COR-L47 (cell line): ENCODE data around the gene EIF1.
"Not testable (repeated sequence)": the region's sequence is repeated elsewhere in the genome, so short reads cannot be mapped to it uniquely, and the experiment has no call there.

ENCODE experiments used
- DNase-seq: peaks from one replicate; lab custom pipeline; 2025; lab: John Stamatoyannopoulos, UW

The EIF1 gene

DNA sequence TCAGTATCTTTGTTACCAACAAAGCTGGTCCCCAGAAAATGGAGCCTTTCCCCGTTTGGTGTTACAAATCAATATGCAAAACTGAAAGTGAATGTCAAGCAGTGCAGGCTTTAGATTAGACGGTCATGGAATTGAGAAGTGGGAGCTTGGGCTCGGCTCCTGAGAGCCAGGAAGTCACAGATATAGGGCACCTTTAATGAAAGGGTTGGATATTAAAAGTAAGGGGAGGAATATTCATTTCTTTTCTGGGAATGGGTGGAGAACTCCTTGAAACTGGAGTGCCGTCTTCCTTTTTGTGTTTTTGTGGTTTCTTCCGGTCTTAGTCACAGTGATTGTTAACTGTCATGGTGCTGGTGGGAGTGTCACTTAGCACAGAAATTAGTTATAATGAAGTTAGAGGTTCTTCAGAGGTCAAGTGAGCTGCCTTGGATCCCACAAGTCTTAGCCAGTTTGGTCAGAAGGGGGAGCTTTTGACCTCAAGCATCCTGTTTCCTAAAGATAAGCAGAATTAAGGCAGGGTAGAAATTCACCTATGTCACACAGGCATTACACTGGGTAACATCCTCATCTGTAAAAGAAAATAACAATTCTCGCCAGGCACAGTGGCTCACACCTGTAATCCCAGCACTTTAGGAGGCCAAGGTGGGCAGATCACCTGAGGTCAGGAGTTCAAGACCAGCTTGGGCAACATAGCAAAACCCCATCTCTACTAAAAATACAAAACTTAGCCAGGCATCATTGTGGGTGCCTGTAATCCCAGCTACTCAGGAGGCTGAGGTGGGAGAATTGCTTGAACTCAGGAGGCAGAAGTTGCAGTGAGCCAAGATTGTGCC is 9.6 kb upstream of the EIF1 start:
- DNase-seq = no peak

DNA sequence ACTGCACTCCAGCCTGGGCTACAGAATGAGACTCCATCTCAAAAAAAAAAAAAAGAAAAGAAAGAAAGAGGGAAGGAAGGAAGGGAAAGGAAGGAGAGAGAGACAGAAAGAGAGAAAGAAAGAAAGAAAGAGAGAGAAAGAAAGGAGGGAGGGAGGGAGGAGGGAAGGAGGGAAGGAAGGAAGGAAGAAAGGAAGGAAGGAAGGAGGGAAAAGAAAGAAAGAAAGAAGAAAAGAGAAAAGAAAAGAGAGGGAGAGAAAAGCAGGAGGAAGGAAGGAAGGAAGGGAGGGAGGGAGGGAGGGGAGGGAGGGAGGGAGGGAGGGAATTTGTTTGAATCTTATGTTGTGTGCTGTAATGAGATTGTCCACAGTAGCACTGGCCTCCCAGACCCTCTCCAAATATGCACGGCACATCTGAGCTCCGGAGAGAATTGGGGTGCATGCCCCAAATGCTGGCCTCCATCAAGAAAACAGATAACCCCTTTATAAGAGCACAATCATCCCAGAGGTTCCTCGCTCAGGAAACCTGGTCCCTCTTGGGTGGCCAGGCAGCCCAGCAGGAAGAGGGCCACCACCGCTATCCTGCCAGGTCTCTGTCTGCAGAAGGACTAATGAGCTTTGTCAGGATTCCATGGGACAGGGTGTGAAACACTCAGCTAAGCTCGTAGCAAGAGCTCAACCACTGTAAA is 8.8 kb upstream of the EIF1 start:
- DNase-seq = no peak

DNA sequence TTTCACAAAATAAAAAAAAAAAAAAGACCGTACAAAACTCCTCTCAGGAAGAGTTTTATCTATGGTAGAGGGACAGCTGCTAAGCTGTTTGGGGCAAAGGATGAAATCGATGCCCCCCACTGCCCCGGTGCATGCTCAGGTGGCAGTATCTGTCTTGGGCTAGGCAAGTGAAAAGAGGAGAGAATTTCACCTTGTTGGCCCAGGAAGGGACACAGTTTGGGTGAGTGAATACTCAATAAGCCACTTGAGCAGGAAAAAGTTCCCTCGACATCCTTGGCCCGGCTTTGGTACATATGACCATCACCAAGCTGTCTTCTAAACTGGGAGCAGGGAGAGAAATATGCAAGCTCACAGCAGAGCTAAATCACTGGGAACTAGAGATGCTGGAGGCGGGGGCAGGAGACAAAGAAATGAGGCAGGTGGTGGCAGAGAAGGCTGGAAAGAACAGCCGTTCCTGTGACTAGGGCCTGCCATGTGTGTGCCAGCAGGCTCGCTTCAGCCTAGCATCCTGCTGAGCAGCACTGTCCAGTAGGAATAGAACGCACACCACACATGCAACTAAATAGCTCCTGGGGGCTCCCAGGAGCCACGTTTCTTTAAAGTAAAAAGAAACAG is 8.2 kb upstream of the EIF1 start:
- DNase-seq = peak; percentile 67

DNA sequence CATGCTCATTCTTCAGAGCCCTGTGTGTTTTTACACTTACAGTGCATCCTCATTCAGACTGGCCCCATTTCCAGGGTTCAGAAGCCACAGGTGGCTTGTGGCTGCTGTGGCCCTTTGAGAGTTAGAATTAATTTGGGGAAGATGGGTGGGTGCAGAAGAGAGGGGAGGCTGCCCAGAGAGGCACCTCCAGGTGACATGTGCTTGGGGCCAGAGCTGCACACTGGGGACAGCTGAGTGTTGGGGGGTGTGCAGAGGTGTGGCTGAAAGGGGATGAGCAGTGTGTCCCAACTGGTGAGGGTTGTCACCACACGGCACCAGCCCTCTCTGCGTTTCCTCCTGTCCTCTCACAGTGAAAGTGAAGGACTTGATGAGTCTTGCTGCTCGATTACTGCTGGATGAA is 6.9 kb upstream of the EIF1 start:
- DNase-seq = no peak

DNA sequence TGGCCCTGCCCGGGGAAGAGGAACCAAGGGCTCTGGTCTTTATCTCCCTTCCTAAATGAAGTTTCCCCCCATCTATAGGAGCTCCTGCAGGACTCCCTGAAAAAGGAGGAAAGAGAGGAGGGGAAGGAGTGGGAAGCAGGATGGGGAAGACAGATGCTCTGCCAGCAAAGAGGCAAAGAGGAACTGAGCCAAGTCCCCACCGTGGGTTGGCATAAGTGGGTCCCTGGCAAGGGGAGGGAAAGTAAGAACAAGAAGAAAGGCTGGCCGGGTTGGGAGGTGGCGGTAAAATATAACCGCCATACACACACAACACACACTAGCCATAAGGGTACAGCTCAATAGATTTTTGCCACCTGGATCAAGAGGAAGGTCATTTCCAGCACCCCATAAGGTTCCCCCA is 6.1 kb upstream of the EIF1 start:
- no peak for DNase-seq

DNA sequence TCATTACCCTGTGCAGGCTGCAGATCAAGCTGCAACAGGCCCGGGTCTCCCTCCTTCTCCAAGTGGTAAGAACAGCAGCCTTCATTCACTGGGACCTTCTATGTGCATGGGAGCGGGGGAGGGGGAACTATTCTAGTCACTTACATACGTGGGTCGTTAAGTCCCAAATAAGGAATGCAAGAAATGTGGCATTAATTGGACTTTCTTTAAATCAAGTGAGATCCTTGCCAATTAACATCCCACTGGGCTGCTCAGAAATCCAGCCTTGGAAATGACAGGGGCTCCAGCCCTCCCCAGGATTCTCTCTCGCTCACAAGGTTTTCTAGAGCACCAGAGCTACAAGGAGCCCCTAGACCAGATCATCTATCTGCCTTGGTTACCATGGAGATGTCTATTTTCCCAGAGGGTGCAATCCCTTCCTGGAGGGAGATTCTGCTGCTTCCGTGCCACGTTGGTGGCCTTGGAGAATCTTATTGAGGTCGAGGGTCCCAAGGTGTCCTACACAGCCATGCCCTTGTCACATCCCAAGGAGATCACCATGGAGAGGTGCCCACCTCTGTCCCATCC is 5.2 kb upstream of the EIF1 start:
- no peak for DNase-seq

DNA sequence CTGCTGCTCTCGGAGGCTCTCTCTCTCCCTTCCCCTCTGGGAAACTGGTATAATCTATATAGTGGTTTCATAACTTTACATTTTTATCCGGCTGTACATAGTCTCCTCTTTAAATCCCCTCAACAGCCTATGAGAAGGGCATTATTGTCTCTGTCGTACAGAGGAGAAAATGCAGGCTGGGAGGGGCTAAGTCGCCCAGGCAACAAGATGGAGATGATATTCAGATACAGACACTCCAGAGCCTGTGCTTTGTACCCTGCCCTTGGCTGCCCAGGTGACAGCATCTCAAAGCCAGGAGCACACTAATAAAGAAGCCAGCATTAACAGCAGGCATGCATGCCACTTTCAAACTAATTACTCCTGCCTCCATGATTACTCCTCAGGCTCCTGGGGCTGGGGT is 4.7 kb upstream of the EIF1 start:
- DNase-seq = no peak

DNA sequence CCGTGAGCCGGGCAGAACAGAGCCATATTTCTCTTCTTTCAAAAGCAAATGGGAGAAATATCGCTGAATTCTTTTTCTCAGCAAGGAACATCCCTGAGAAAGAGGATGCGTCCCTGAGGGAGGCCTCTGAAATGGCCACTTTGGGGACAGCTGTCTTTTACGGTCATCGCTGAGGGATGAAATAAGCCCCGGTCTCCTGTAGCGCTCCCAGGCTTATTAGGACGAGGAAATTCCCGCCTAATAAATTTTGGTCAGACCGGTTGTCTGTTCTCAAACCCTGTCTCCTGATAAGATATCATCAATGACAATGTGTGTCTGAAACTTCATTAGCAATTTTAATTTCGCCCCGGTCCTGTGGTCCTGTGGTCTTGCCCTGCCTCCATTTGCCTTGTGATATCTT is 2.9 kb upstream of the EIF1 start:
- not testable (repeated sequence) for DNase-seq

DNA sequence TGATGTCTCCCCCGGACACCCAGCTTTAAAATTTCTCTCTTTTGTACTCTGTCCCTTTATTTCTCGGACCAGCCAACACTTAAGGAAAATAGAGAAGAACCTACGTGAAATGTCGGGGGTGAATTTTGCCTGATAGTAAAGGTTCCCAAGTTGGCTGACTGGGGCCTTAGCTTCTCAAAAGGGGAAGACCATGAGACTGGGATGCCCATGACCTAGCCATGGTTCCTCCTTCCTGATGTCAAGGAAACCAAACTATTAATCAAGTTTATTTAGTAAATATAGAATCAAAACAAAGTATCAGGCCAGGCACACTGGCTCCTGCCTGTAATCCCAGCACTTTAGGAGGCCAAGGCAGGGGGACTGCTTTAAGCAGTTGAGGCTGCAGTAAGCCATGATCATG is 2.4 kb upstream of the EIF1 start:
- DNase-seq = no peak

DNA sequence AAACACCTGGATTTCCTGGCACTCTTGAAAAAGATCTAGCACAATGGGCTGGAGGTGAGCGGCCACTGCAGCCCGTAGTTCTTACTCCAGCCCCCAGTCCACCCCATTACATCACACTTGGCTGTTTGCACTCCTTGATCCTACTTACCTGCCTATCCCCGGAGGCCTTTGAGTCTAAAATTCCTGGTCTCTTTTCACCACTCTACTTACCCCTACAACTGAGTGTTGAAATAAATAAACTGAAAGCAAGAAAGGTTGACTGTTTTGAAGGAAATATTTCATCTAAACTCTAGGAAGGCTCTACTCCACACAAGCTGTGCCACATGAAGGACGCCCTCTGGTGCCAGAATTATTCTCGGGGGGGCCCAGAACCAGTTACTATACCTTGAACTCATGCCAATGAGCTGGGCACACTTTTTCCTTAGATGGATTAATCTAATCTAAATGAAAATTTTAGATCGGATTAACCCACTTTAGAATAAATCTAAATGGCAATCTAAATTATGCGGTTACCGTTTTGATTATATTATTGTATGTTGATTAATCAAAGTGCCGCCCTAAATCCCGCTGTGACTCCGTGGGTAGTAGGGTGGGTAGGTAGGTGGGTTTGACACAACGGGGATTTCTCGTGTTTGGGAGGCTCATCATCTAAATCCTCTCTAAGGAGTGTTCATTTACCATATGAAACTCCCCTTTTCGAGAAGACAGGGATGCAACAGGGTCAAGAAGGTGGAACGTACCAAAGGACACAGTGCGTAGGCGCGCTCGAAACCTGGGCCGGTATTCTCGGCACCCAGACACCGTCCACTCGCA is 651 bp upstream of the EIF1 start:
- DNase-seq = peak; percentile 75

DNA sequence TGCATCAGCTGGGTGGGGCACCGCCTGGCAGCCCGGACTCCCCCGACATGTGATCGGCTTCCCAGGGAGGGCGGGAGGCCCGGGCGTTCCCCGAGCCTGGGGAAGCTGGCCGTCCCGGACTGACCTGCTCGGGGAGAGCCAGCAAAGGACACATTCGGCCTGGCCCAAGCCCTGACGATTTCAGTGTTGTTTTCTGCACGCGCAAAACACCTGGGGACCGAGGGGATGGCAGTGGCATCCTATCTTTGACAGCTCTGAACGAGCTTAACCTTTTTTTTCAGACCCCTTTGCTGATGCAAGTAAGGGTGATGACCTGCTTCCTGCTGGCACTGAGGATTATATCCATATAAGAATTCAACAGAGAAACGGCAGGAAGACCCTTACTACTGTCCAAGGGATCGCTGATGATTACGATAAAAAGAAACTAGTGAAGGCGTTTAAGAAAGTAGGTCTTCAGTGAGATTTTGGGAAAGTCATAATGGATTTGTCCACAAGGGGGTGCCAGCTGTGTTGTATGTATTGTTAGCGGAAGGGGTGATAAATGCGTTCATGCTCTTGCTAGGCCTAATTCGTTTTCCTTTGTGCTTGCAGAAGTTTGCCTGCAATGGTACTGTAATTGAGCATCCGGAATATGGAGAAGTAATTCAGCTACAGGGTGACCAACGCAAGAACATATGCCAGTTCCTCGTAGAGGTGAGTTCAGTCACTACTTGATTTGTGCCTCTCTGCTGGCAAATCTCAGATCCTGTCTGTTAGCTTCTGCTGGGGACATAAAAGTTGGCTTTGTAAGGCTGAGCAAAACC is 1.0 kb downstream of the EIF1 start:
- DNase-seq = peak; percentile 30

DNA sequence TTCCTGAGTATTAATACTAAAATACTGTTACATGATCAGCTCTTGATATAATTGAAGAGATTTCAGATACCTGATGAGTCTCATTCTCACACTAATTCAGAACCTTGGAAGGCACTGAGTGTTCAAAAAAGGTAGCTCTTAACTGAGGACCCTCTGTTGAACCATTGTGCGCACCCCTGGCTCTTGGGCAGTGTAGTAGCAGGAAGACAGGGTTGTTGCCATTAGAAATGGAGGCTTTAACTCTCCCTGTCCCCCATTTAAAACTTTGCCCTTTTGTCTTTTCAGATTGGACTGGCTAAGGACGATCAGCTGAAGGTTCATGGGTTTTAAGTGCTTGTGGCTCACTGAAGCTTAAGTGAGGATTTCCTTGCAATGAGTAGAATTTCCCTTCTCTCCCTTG is 1.8 kb downstream of the EIF1 start:
- DNase-seq = no peak

DNA sequence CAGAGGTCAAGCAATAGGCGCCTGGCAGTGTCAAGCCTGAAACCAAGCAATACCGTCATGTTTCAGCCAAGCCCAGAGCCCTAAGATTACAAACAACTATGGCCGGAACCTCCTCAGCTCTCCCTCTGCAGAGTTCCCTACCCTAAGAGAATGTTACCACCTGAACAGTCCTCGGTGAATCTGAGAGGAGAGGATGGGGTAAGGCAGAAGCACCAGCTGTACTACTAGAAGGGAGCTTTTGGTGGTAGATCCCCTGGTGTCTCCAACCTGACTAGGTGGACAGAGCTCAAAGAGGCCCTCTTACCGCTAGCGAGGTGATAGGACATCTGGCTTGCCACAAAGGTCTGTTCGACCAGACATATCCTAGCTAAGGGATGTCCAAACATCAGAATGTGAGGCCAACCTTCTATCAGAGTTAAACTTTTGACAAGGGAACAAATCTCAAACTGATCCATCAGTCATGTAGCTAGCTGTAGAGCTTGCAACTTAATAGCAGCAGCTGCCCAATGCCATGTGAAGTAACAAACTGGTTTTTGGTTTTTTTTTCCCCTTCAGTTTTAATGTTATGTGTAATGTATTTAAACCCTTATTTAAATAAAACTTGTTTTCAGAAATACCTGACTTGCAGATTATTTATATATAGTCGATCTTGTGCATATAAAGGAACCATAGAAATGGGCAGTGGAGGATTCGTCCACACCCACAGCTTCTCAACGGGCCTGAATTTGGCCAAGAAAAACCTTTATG is 2.5 kb downstream of the EIF1 start:
- DNase-seq = no peak

DNA sequence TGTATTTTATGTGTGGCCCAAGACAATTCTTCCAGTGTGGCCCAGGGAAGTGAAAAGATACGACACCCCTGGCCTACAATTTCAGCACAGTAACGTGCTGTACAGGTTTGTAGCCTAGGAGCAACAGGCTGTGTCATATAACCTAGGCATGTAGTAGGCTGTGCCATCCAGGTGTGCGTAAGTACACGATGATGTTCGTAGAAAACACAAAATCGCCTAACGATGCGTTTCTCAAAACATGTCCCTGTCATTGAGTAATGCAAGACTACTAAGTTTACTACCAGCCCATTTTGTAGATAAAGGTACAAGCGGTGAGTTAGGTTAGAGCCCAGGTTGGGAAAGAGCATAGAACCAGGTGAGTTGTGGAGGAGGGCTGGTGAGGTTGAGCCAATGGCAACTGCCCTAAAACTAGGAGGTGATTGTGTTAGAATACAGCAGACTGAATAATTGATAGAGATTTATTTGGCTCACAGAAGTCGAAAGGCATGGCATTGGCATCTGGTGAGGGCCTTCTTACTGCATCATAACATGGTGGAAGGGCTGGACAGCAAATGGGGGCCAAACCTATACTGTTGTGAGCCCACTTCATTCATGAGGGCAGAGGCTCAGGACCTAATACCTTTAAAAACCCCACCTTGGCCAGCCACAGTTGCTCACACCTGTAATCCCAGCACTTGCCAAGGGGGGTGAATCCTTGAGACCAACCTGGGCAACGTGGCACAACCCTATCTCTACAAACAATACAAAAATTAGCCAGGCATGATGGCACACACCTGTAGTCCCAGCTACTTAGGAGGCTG is 4.2 kb downstream of the EIF1 start:
- DNase-seq = no peak

DNA sequence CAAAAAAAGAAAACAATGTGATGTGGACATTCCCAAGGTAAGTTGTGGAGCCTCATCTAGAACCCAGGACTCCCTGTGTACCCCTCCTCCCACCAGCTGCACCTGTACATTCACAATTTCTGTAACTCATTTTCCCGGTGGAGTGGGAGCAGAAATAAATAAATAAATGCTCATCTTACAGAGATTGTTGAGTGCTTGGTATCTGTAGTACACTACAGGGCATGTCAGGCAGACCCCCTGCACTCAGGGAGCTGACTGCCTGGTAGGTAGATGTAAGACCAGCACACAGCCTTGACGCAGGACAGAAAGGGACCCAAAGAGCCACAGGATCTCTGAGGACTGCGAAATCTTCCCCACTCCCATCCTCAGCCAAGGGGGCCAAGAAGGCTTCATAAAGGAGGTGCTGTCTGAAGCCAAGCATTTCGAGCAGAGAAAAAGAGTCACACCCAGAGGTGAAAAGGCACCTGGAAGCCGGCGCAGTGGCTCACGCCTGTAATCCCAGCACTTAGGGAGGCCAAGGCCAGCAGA is 6.5 kb downstream of the EIF1 start:
- DNase-seq = no peak

DNA sequence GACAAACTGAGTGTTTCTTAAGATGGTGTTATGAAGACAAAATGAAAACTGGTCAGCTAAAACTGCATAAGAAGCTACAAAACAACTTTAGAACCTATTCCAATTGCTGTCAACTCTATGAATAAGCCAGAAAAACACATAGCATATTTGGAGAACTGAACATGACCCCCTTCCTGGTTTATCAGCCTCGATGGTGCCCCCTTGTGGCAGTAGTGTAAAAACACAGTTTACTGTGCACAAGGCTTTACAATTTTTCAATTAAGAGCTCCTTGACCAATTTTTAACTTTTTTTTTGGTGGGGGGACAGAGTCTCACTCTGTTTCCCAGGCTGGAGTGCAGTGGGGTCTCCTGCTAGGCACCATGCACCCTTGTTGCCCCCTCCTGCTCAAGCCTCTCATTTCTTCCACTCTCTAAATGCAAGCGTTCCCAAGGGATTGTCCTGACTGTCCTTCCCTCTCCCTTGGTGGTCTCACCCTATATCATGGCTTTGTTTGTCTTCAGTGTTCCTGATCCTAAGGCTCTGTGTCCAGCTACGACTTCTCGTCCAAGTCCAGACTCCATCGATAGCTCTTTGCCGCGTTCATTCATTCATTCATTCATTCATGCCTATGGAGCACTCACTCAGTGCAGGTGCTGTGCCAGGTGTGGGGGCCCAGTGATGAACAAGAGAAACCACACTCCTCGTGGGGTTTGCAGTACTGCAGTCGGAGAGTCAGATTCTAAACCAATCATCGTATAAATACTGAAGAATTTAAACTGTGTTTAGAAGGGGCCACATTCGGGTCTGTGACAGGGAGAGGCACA is 7.5 kb downstream of the EIF1 start:
- peak; percentile 52 for DNase-seq

DNA sequence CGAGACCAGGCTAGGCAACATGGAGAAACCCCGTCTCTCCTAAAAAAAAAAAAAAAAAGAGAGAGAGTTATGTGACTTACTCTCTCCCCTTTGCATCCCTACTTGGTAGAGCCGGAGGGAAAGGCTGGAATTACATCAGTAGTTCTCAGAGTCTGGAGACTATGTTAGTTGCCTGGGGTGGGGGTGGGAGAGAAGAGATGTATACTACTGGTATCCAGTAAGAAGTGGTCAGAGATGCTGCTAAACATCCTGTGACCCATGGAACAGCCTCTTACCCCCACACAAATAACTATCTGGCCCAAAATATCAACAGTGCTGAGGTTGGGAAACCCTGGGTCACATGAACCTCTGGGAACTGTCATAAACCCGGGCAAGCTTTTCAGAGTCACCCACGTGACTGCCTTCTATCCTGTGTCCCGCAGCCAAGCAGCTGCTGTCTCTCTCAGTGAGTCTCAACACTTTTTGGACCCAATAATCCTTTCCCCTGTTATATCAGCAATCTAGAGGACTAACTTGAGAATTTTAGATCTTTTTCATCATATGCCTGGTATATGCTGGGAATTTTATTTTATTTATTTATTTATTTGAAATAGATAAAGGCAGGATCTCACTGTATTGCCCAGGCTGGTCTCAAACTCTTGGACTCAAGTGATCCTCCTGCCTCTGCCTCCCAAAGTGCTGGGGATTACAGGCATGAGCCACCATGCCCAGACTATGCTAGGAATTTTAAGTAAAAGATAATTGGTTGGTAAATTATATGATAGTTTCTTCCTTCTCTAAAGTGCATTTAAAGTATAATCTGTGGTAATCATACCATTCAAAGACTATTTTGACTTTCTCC is 8.7 kb downstream of the EIF1 start:
- no peak for DNase-seq

DNA sequence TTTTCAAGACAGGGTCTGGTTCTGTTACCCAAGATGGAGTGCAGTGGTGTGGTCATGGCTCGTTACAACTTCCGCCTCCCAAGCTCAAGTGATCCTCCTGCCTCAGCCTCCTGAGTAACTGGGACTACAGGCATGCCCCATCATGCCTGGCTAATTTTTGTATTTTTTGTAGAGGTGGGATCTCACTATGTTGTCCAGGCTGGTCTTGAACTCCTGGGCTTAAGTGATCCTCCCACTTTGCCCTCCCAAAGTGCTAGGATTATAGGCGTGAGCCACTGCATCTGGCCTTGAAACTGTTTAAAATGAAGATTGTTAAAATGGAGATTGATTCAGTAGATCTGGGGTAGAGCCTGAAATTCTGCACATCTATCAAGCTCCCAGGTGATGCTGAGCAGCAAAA is 12.2 kb downstream of the EIF1 start:
- not testable (repeated sequence) for DNase-seq
